Right lobe of liver (tissue), 4 donors: Measurements from ENCODE around the gene ACOX3.

Experiments used
- CTCF ChIP-seq, 4 donors: fragments of 200-600 bp in 3 of 4; fragments of 450-650 bp in 1 of 4; IDR thresholded peaks; one replicate each; pipeline versions ENCODE4 v1.5.1 to v1.8.0; 2016 to 2022; ENCODE audit warnings: antibody characterized with exemption in 4 of 4, mild to moderate bottlenecking in 2 of 4
- POLR2A ChIP-seq: fragments of 450-650 bp; IDR thresholded peaks from one replicate; pipeline ENCODE4 v1.6.1; 2017; ENCODE audit warnings: antibody characterized with exemption, mild to moderate bottlenecking
- donor health status: DM: no; HTN: no; CAD: no.
- donor health status: DM: no; HTN: no; CAD: no.
- donor health status: DM: no; HTN: yes; CAD: no.

DNA sequence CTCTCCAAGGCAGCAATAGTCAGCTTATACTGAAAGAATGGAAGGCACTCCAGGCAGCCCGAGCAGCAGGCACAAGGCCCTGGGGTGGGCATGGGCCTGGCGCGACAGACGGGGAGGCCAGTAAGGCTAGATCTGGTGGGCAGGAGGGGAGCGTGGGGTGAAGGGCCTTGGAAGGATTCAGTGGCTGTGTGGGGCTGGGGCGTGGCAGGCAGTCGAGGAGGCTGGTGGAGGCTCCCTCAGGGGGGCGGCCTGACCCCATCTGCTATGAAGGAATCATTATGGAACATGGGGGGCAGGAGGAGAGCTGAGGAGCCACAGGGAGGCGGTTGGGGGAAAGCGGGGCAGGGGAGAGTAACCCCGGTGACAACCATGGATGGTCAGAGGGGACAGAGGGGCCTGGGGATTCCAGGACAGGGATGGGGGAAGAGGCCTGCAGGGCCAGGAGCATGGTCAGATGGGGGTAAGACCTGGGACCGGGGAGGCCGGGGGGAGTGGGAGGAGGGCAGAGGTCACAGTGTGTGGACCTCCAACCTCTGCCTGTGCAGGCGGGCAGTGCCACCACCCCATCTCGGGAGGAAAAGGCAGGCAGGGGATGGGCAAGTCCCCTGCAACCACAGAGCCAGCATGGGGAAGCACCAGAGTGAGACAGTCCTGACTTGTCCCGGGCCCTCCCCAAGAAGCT lies 70.3 kb downstream of the ACOX3 start:
- no peak for TF ChIP-seq CTCF (IDR thresholded peaks at IDR 0.05)
- no peak for TF ChIP-seq POLR2A
